COR-L47 (cell line): ENCODE measurements around the gene TOR1AIP2.
"Not testable (repeated sequence)": the region's sequence is repeated elsewhere in the genome, so short reads cannot be mapped to it uniquely, and the experiment has no call there.

Experiments used
- DNase-seq: peaks from one replicate; lab custom pipeline; 2025; lab: John Stamatoyannopoulos, UW

TOR1AIP2 gene

DNA sequence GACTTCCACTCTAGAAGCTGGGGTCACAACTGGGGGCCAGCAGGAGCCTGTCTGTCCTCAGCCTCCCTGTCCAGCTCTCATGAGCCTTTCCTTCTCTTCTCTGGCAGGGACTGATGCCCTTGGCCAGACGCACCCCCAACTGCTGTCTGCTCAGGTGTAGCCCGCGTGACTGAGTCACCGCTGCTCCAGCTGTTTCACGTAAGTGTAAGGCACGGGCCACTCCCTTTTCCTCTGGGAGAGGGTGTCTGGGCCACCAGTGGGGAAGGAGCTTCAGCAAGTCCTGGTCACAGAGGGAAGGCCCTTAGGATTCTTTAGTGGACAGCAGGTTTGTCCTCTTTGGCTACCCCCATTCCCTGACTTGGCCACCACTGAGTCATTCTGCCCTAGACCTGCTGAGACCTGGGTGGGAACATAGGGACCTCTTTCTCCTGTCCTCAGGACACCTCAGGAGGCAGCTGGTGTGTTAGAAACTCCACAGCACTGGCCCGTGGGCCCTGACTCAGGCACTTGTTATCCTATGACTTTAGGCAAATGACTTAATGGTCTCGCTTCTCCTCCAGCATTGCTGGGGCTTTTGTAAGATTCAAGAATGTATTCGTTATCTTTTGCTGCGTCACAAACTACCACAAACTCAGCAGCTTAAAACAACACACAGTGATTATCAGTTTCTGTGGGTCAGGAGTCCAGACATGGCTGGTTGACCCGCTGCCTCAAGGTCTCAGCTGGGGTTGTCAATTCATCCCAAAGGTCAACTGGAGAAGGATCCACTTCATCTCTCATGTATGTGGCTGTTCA, 69.7 kb downstream of the TOR1AIP2 start:
- DNase-seq, result no peak

DNA sequence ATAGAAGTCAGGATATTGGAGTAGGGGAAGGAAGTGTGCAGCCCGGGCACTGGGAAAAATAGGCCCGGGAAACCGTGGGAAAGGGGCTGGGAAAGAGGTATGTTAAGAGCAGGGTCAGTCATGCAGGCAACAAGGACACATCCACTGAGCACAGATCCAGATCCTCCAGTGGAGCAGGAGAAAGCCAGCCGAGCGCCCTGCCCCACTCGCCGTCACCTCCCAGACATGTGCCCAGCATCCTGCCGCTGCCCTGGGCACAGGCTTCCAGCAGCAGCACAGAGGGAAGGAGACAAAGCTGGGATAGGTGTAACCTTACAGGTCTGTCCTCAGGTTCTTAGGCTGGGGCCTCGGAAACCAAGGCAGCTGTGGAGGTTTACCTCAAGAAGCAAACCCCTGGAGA, 70.3 kb downstream of the TOR1AIP2 start:
- no peak for DNase-seq

DNA sequence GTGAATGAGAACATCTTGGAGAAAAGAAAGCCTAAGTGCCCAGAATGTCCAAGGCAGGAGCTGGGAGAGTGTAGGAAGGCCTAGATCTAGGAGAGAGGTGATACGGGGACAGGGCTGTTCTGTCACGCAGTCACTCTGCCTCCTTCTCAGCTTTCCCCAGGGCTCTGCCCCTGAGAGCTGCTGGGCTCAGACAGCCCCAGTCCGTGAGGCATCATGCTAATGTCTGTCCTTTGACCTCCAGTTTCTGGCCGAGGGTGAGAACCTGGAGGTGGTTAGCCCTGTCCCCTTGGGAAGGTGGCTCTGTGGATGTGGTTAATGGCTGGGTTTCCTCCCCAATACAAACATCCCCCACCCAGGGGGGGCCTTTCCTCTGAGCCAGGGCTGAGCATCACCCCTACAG, 71.3 kb downstream of the TOR1AIP2 start:
- DNase-seq, result no peak

DNA sequence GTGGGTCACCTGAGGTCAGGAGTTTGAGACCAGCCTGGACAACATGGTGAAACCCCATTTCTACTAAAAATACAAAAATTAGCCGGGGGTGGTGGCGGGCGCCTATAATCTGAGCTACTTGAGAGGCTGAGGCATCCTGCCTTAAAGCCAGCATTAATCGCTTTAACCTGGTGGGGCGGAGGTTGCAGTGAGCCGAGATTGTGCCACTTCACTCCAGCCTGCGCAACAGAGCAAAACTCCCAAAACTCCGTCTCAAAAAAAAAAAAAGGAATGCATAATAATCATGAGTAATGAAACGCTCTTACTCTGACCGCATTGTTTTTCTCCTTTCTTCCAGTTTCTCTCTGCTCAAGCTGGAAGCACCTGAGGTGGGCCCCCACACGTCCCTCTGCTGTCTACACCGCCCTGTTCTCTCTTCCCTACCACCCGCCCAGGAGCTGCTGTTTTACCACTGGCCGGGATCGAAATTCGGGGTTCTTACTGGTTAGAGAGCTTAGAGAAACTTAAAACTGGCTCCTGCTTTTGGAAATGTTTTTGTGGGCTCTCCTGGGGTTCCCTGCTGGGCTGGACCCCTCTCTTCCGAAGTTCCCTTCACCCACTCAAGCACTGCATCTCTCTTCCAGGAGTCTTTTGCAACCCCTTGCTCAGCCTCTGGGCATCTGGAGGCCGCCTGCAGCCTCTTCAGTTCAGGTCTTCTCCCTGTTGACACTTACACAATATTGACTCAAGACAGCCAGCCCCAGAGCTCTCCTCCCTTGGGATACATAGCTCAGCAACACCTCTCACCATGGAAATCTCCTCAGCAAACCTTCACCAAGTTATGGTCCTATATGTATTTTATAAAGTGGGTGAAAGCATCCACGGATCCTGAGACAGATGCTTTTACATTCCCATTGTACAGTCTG, 72.1 kb downstream of the TOR1AIP2 start:
- no peak for DNase-seq

DNA sequence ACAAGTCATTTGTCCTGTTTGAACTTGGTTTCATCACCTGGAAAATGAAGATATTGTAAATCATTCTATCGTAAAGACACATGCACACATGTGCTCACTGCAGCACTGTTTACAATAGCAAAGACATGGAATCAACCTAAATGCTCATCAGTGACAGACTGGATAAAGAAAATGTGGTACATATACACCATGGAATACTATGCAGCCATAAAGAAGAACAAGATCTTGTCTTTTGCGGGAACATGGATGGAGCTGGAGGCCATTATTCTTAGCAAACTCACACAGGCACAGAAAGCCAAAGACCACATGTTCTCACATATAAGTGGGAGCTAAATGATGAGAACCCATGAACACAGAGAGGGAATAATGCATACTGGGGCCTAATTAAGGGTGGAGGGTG, 73.2 kb downstream of the TOR1AIP2 start:
- DNase-seq, result not testable (repeated sequence)

DNA sequence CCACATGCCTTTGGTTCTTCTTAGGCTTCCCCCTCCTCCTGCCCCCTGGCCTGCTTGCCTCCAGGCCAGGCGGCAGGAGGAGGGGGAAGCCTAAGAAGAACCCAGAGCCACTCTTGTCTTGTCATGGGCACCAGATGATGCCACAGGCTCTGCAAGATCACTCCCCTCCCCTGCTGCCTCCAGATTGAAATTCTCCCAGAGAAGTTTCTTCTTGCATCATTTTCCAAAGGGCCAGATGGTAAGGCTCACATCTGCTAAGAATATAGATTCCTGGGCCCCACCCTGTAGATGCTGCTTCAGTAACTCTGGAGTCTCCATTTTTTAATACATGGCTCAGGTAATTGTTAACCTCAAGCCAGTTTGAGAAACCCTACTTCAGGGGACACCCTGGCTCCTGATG, 73.7 kb downstream of the TOR1AIP2 start:
- no peak for DNase-seq

DNA sequence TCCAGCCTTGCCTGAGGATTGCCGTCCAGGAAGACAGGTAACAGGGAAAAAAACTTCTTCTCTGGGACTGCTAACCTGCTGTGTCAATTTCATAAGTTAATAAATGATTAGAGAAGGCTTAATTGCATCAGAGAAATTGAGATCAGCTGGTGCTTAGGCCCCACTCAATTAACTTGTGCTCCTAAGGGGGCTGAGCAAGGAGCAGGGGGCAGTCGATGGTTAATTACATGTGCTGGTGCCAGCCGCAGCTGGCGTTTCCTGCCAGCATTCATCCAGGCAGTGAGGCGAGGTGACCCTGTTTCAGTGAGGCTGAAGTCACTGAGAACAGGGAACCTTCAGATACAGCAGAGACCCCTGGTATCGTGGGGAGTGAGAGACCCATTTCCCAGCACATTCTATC, 74.5 kb downstream of the TOR1AIP2 start:
- no peak for DNase-seq

DNA sequence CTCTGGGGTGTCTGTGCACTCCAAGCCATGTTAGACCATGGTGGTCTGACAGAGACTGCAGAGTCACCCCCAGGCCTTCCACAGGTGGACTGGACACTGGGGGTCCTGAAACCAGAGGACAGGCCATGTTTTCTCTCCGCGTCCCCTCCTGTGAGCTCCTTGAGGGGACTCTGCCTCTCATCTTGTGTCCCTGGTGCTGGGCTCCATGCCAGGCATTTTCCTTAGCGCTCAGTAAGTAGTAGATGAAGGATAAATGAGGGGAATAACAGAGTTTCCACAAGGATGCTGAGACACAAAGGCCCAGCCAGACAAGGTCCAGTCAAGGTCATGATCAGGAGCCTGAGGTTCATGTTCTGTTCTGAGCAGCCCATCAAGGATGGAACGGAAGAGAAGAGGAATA, 77.1 kb downstream of the TOR1AIP2 start:
- DNase-seq, result no peak

DNA sequence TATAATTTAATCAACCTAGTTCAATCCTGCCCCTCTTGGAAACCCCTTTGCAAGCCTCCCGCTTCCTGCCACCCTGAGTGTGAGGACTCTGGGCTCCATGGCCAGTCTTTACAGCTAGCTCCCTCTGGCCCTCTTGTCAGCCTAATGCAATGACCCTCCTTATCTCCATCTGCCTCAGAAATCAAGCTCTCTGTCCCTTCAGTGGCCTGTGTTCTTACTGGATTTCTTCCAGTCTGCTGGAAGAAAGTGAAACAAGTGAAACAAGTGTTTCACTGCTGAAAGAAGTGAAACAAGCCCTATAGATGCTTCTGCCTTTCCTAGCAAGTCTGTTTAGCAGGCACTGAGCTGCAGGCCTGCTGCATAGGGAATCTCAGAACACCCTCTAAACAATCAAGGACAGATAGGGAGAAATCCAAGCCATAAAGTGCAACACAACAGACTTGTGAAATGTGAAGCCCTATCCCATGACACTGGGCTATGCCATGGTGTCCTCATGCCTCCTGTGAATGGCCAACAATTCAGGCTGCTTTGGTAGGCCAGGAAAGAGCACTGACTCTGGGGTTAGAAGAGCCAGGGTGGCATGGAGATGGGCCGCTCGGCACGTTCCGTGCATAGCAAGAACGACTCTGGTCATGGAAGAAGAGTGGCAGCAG, 78.6 kb downstream of the TOR1AIP2 start:
- DNase-seq, result no peak

DNA sequence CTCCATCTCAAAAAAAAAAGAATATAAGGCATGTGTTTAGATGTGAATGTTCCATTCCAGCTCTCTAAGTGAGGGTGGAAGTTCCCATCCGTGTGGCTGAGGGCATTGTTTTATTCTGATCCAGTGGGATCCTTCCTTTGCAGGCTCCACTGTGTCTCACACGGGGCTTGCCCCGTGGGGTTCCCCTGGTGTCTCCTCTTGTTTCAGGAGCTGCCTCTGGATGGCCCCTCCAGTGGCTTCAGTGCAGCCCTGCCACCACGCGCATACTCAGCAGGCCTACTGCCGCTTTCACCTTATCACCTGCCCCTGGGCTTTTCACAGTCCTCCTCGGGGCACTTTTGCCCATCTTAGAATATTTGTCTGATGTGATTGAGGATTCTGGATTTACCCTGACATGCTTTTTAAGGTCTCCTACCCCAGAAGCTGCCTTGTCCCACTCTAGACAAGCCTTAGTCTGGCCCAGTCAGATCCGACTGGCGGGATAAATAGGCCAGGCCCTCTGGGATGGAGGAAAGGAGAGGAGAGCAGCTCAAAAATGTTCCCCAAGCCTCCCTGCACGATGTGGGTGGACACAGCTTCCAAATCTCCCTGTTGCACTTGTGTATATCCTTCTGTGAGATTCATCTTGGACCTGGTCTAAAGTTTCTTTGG, 79.3 kb downstream of the TOR1AIP2 start:
- DNase-seq, result no peak

DNA sequence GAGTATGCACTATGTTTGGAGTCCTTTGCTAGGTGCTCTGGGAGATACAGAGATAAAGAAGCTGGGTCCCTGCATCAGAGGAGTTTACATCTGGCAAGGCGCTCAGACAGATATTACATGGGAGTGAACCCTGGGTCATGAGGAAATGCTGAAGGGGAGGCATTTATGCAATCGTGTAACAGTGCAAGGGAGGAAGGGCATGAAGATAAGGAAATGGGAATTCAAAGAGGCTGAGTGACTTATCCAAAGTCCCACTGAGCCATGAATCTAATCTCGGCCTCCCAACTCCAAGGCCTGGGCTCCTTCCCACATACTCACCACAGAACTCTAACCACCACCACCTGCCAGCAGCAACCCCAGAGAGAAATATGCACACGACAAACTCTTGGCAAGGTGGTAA, 82.9 kb downstream of the TOR1AIP2 start:
- DNase-seq, result no peak

DNA sequence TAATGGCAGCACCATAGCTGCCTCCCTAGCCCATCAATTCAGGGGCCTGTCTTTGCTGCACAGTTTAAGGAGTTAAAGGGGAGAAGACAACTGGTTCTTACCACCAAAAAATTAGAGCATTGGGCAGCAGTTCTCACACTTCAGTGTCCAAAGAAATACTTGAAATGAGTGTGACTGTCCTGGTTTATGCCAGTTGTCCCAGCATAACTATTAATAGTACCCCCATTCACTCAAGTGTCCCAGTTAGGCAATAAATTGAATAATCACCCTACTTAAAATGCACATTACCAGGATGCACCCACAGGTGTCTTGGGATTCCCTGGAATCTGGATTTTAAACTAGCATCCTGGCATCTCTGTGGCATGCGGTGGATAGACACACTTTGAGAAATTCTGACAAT, 83.5 kb downstream of the TOR1AIP2 start:
- no peak for DNase-seq

DNA sequence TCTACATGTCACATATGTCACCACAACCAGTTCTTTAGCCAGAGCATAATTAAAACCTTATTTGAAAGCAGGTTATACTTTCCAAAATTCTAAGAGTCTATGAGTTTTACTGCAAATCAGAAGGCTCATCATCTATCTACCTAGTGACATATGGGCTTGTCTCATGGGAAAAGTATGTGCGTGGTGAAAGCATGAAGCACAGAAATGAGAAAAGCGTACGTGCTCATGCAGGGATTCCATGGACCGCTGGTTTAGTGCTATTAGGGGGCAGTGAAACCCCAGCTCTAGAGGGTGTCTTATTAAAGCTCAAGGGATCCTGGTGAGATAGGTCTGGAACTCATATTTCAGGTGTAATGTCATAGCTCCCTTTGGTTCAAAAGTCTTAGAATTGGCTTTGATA, 84.3 kb downstream of the TOR1AIP2 start:
- no peak for DNase-seq
